Stomach smooth muscle (tissue), 2 donors: ENCODE measurements around the gene DHCR7.

Source experiments
- H3K27ac ChIP-seq: one replicate; pipeline ENCODE4 v1.7.0; 2013; ENCODE audit warnings: mild to moderate bottlenecking, low read length, inconsistent platforms
- H3K27me3 ChIP-seq, 2 donors: one replicate each; pipeline ENCODE4 v1.7.0; 2013; ENCODE audit warnings: low read length in 2 of 2; ENCODE audit not compliant: insufficient read depth in 2 of 2, control insufficient read depth in 1 of 2
- H3K36me3 ChIP-seq, 2 donors: one replicate each; pipeline ENCODE4 v1.7.0; 2013; ENCODE audit warnings: low read length in 2 of 2; ENCODE audit not compliant: control insufficient read depth in 2 of 2, insufficient read depth in 2 of 2
- H3K4me1 ChIP-seq: one replicate; pipeline ENCODE4 v1.7.0; 2013; ENCODE audit warnings: low read length; ENCODE audit not compliant: control insufficient read depth, insufficient read depth
- H3K4me3 ChIP-seq, 2 donors: one replicate each; pipeline ENCODE4 v1.7.0; 2013; ENCODE audit warnings: low read length in 2 of 2
- H3K9ac ChIP-seq, 2 donors: one replicate each; pipeline ENCODE4 v1.7.0; 2013; ENCODE audit warnings: low read length in 2 of 2, mild to moderate bottlenecking in 1 of 2
- H3K9me3 ChIP-seq, 2 donors: one replicate each; pipeline ENCODE4 v1.7.0; 2013; ENCODE audit warnings: low read length in 2 of 2; ENCODE audit not compliant: control insufficient read depth in 2 of 2
- donor health status: healthy.
- donor health status: Pancreatic carcinoma.

The DHCR7 gene

GRCh38 chr11:71456294-71456693 lies 8.1 kb upstream of the DHCR7 start:
- H3K9me3 ChIP-seq, result no peaks in the 10 kb centered on the region

GRCh38 chr11:71454470-71455113 lies 6.4 kb upstream of the DHCR7 start:
- Histone ChIP-seq H3K36me3 (peaks cover 21 to 33% of the 10 kb centered on the region in 2 donors), H3K9ac (no peak overlapping the region), H3K9me3 (no peaks in the 10 kb centered on the region), H3K4me3 (no peak overlapping the region), H3K27me3 (no peaks in the 10 kb centered on the region), H3K4me1 (peaks cover 20% of the 10 kb centered on the region), H3K27ac (no peak overlapping the region)

More at GRCh38 chr11:71456294-71456693, 8.1 kb upstream of the DHCR7 start:
- no peaks in the 10 kb centered on the region for H3K27me3 ChIP-seq
- no peak overlapping the region for H3K4me3 ChIP-seq
- H3K4me1 ChIP-seq, result peaks cover 19% of the 10 kb centered on the region
- H3K27ac ChIP-seq, result no peak overlapping the region
- peaks cover 27 to 40% of the 10 kb centered on the region in 2 donors for H3K36me3 ChIP-seq
- H3K9ac ChIP-seq, result no peak overlapping the region

GRCh38 chr11:71453918-71454304 lies 5.7 kb upstream of the DHCR7 start:
- H3K9me3 ChIP-seq, result no peaks in the 10 kb centered on the region
- peak overlapping the region; percentile 70 to 95 for H3K4me3 ChIP-seq
- H3K4me1 ChIP-seq, result peaks cover 26% of the 10 kb centered on the region
- no peak overlapping the region for H3K27ac ChIP-seq
- peaks cover 14 to 26% of the 10 kb centered on the region in 2 donors for H3K36me3 ChIP-seq
- H3K27me3 ChIP-seq, result no peaks in the 10 kb centered on the region
- H3K9ac ChIP-seq, result peak overlapping the region in 1 of 2 donors; percentile 60

- peak within 1 kb of the TSS; percentile 71 to 80 for H3K9ac ChIP-seq
- peak within 1 kb of the TSS; percentile 95 for H3K4me3 ChIP-seq
- peaks cover 32% of the 10 kb centered on the region for H3K4me1 ChIP-seq
- no peaks in the 10 kb centered on the region for H3K9me3 ChIP-seq
- peak within 1 kb of the TSS; percentile 60 for H3K27ac ChIP-seq
- peaks cover 8 to 20% of the 10 kb centered on the region in 2 donors for H3K36me3 ChIP-seq
- H3K27me3 ChIP-seq, result no peaks in the 10 kb centered on the region
These were observed 5.1 kb upstream of the DHCR7 start, which contains the start of gene NADSYN1 for GRCh38 chr11:71453037-71453917. Gene NADSYN1, plus strand, starts transcription at chr11:71453203. Its CDS starts 94 bp downstream, at chr11:71453297.

GRCh38 chr11:71452199-71453036 lies 4.2 kb upstream of the DHCR7 start:
- H3K27me3 ChIP-seq, result no peaks in the 10 kb centered on the region
- peaks cover 6 to 13% of the 10 kb centered on the region in 2 donors for H3K36me3 ChIP-seq
- peak overlapping the region; percentile 60 for H3K27ac ChIP-seq
- peaks cover 36% of the 10 kb centered on the region for H3K4me1 ChIP-seq
- H3K9ac ChIP-seq, result peak overlapping the region; percentile 65 to 71
- H3K4me3 ChIP-seq, result peak overlapping the region; percentile 95
- no peaks in the 10 kb centered on the region for H3K9me3 ChIP-seq

- H3K9me3 ChIP-seq, result no peaks in the 10 kb centered on the region
- peak overlapping the region in 1 of 2 donors; percentile 95 for H3K4me3 ChIP-seq
- H3K27me3 ChIP-seq, result no peaks in the 10 kb centered on the region
- H3K27ac ChIP-seq, result peak overlapping the region; percentile 60
- H3K9ac ChIP-seq, result peak overlapping the region in 1 of 2 donors; percentile 71
- H3K36me3 ChIP-seq, result peaks cover under 1 to 9% of the 10 kb centered on the region in 2 donors
- peaks cover 37% of the 10 kb centered on the region for H3K4me1 ChIP-seq
These were observed 3.5 kb upstream of the DHCR7 start for GRCh38 chr11:71451596-71452198.

- no peak overlapping the region for H3K27ac ChIP-seq
- peaks cover 37% of the 10 kb centered on the region for H3K4me1 ChIP-seq
- H3K9ac ChIP-seq, result no peak overlapping the region
- H3K9me3 ChIP-seq, result no peaks in the 10 kb centered on the region
- no peak overlapping the region for H3K4me3 ChIP-seq
- no peaks in the 10 kb centered on the region for H3K27me3 ChIP-seq
- H3K36me3 ChIP-seq, result peaks cover 0 to 8% of the 10 kb centered on the region in 2 donors
These were observed 2.7 kb upstream of the DHCR7 start for GRCh38 chr11:71450939-71451338.

GRCh38 chr11:71450507-71450906 lies 2.3 kb upstream of the DHCR7 start:
- no peak overlapping the region for H3K9ac ChIP-seq
- H3K9me3 ChIP-seq, result no peaks in the 10 kb centered on the region
- H3K4me3 ChIP-seq, result no peak overlapping the region
- no peaks in the 10 kb centered on the region for H3K27me3 ChIP-seq
- H3K4me1 ChIP-seq, result peaks cover 37% of the 10 kb centered on the region
- H3K36me3 ChIP-seq, result peaks cover 0 to 3% of the 10 kb centered on the region in 2 donors
- no peak overlapping the region for H3K27ac ChIP-seq

- peak overlapping the region; percentile 55 for H3K27ac ChIP-seq
These were observed 1.4 kb upstream of the DHCR7 start for GRCh38 chr11:71449596-71449995.

GRCh38 chr11:71447791-71448256 lies 369 bp downstream of the DHCR7 start:
- Histone ChIP-seq H3K27me3 (no peaks in the 10 kb centered on the region), H3K4me1 (peaks cover 24% of the 10 kb centered on the region), H3K27ac (peak overlapping the region; percentile 37), H3K36me3 (peaks cover 5 to 7% of the 10 kb centered on the region in 2 donors), H3K9ac (peak overlapping the region; percentile 47 to 88), H3K4me3 (peak overlapping the region; percentile 97), H3K9me3 (no peaks in the 10 kb centered on the region)

More at GRCh38 chr11:71449596-71449995, 1.4 kb upstream of the DHCR7 start:
- Histone ChIP-seq H3K4me1 (peaks cover 33% of the 10 kb centered on the region), H3K4me3 (peak overlapping the region; percentile 97), H3K9ac (peak overlapping the region in 1 of 2 donors; percentile 88), H3K27me3 (no peaks in the 10 kb centered on the region), H3K36me3 (no peaks in the 10 kb centered on the region), H3K9me3 (no peaks in the 10 kb centered on the region)
